GM19238 (cell line): ENCODE measurements around the gene TNFRSF4.
"Not testable (repeated sequence)": the region's sequence is repeated elsewhere in the genome, so short reads cannot be mapped to it uniquely, and the experiment has no call there.

Experiments used
- DNase-seq: peaks from one replicate; pipeline ENCODE4 v3.0.0; 2011; ENCODE audit warnings: low spot score; ENCODE audit not compliant: insufficient read length

TNFRSF4 gene

DNA sequence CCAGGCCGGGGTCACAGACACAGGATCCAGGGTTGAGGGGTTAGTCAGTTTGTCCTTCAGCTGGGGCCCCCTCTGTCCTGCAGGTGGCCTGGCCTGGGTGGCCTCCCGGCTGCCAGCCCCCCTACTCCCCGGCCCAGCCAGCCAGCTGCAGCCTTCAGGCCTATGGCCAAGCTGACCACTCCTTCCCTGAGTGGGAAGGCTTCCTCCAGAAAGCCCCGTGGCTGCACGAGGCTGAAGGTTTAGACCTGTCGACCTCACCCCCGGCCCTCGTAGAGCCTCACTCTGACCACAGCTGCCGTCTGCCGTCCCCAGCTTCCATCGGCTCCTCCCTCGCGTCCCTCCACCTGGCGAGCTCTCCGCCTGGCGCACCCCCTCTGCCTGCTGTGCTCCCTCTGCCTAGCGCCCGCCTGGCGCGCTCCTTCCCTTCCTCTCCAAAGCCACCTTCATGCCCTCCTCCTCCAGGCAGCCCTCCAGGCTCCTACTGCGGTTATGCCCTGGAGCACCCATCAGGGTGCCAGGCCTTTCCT is 30.7 kb downstream of the TNFRSF4 start:
- DNase-seq: no peak

GRCh38 chr1:1182491-1183220 is 31.3 kb downstream of the TNFRSF4 start:
- DNase-seq: no peak

- DNase-seq: no peak
Observed at GRCh38 chr1:1181938-1182410, 32.0 kb downstream of the TNFRSF4 start.

- DNase-seq: no peak
Observed at GRCh38 chr1:1181129-1181937, 32.6 kb downstream of the TNFRSF4 start.

DNA sequence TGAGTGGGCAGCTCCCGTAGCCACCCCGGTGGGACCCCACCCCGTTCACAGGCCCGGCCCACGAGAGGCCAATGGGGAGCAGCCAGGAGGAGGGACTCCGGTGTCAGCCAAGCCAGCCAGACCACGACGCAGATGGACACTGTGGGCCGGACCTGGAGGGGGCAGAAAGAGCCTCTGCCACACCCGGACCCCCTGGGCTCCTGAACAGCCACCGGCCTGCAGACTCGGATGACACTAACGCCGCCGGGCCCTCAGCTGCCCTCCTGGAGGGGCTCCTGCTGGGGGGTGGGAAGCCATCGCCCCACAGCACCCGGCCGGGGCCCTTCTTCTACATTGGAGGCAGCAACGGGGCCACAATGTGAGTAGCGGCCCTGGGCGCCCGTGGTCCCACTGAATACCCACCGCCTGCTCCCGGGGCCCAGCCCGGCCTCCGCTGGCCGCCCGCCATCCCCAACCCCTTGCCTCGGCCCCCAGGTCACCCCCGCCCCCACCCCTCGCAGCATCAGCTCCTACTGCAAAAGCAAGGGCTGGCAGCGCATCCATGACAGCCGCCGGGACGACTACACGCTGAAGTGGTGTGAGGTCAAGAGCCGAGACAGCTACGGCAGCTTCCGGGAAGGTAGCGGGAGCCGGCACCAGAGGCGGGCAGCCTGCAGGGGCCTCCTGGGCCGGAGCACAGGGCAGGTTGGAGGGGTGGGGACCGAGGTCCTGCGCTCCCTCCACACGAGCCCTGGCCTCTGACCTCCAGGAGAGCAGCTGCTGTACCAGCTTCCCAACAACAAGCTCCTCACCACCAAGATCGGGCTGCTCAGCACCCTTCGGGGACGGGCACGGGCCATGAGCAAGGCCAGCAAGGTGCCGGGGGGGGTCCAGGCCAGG is 33.7 kb downstream of the TNFRSF4 start:
- no peak for DNase-seq

- DNase-seq: no peak
Observed at GRCh38 chr1:1179346-1179982, 34.5 kb downstream of the TNFRSF4 start.

- no peak for DNase-seq
Observed at GRCh38 chr1:1178794-1179331, 35.1 kb downstream of the TNFRSF4 start.

GRCh38 chr1:1177452-1178206 is 36.3 kb downstream of the TNFRSF4 start:
- no peak for DNase-seq

DNA sequence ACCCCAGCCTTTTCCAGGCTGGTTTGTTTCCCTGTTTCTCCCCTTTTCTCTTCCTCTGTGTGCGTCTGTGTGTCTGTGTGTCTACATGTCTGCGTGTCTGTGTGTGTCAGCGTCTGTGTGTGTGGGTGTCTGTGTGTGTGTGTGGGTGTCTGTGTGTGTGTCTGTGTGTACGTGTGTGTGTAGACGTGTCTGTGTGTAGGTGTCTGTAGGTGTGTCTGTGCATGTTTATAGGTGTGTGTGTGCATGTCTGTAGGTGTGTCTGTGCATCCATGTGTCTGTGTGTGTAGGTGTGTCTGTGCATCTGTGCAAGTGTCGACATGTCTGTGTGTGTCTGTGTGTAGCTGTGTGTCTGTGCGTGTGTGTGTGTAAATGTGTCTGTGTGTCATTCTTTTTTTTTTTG is 37.0 kb downstream of the TNFRSF4 start:
- DNase-seq: no peak

DNA sequence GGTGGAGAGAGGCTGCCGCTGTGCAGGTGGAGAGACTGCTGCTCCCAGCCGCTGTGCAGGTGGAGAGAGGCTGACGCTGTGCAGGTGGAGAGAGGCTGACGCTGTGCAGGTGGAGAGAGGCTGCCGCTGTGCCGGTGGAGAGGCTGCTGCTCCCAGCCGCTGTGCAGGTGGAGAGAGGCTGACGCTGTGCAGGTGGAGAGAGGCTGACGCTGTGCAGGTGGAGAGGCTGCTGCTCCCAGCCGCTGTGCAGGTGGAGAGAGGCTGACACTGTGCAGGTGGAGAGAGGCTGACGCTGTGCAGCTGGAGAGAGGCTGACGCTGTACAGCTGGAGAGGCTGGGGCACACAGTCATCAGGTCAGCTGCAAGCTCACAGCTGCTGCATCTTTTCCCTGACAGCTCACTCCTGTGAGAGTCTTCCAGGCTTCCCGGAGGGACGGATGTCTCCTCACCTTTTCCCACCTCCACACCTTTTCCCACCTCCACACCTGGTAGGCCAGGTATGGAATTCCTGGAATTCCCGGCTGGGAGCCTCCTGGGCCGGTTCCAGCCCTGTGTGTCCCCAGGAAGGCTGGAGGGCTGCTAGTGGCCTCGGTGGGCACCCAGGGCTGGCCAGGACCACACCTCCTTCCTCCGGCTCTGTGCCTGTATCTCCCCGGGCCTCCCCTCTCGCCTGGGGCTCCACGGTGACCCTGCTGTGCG is 37.7 kb downstream of the TNFRSF4 start:
- not testable (repeated sequence) for DNase-seq

DNA sequence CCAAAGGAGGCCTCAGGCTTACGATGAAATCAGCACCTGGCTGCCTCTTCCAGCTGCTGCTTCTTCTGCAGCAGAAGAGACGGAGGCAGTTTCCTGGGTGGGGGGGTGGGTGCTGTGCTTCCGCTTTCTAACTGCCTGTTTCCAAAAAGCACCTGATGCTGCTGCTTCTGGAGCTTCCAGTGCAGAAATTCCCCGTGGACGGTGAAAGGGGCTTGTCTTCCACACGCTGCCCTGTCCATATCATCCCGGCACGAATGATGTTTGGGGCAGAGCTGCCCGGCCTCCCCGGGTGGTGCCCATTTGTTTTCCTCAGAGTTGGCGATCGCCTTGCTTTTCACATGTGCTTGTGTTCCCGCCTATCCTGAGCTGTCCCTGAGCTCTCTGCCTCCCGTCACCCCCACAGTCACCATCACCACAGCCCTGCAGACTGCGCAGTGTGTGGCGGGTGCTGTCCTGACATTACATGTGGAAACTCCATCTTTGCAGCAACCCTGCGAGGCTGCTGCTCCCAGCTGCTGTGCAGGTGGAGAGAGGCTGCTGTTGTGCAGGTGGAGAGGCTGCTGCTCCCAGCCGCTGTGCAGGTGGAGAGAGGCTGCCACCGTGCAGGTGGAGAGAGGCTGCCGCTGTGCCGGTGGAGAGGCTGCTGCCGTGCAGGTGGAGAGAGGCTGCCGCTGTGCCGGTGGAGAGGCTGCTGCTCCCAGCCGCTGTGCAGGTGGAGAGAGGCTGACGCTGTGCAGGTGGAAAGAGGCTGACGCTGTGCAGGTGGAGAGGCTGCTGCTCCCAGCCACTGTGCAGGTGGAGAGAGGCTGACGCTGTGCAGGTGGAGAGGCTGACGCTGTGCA is 38.5 kb downstream of the TNFRSF4 start:
- no peak for DNase-seq

GRCh38 chr1:1173793-1174415 is 40.0 kb downstream of the TNFRSF4 start, which contains the start of gene TTLL10:
Gene TTLL10 (plus strand): TSS chr1:1173880. CDS start chr1:1179216, 5,336 bp downstream.
- DNase-seq: no peak

DNA sequence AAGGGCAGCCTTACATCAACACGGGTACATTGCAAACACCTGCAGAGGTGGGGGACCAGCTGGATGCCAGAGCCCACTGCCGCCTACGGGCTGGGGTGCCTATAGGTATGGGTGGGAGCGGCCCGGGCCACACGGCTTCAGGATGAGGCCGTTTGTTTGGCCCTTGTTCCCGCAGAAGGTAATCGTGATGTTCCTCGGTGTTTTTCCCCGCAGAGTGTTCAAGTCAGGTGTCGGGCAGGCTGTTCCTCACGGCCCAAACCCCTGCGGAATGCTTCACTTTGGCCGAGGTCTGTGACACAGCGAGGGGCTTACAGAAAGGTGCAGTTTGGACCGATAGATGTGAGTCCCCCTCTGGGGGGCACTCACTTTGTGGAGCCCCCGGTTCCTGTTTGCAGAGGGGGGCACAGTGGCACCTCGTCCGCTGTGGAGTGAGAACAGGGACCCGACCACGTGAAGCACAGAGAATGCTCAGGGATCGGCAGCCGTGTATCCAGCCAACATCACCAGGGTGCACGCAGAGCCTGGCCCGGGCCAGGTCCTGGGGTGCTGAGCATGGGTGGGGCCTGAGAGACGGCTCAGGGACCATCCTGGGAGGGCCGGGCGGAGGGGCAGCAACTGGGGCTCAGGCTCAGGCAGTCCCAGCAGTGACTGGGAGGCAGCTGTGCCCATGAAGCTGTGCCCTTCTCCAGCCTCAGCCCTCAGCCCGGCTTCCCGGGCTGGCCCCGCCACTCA is 40.7 kb downstream of the TNFRSF4 start:
- DNase-seq: no peak

DNA sequence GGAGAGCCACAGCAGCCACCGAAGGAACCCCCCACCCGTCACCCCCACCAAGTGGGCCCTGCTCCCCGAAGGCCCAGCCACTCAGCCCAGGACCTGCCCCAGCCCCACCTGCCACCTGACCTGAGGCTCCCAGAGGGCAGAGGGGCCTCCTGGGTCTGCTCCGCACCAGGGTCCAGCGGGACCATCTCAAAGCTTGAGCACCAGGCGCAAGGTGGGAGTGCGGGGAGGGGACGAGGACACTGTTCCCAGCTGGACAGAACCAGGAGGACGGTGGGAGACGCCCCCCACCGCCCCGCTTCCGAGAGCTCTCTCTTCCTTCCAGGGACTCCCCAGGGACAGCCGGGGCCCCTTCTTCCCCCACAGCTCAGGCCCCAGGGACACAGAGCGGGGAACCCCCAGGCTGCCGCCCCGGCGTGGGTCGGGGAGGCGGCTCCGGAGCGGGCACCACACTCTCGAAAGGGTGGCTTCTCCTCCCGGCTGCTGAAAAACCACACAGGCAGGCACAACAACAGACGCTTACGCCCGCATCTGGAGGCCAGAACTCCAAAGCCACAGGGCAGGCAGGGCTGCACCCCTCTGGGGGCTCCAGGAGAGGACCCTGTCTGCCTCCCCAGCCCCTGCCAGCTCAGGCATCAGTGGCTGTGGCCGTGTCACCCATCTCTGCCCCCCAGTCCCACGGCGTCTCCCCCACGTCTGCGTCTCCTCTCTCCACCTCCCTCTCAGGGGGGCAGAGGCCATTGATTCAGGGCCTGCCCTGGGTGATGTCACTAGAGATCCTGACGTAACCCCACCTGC is 42.2 kb downstream of the TNFRSF4 start:
- no peak for DNase-seq

- no peak for DNase-seq
Observed at GRCh38 chr1:1171161-1171545, 42.8 kb downstream of the TNFRSF4 start.
